Fibroblast of the aortic adventitia (primary cell): ENCODE results near the gene FARS2. TPM values are rescaled to one million over a fixed set of nuclear protein-coding genes. Genes with fewer than 3 reads are reported as not detected.

Experiments used
- DNase-seq: peaks from one replicate; pipeline ENCODE4 v3.0.0-alpha.2; 2010; ENCODE audit warnings: low read depth
- H3K4me3 ChIP-seq: 2 replicates; pipeline ENCODE4 v1.5.1; 2011; ENCODE audit warnings: low read depth, mild to moderate bottlenecking, control low read depth, low read length, moderate library complexity
- CTCF ChIP-seq: IDR thresholded peaks from 2 replicates; pipeline ENCODE4 v1.5.1; 2011; ENCODE audit warnings: mild to moderate bottlenecking, low read length, control low read depth, inconsistent platforms; ENCODE audit not compliant: insufficient read depth
- total RNA-seq: library from RNA; depleted of rRNA; stranded (reverse); fragments of >200 nt; gene quantifications from 2 replicates; pipeline ENCODE4 v1.2.3, GENCODE V29; 2012; ENCODE audit warnings: low replicate concordance

The FARS2 gene
- total RNA-seq, 1 donor, result 25.5 TPM

- TF ChIP-seq CTCF, result no peak
- DNase-seq, result no peak
These were observed 104.3 kb downstream of the FARS2 start for GRCh38 chr6:5365436-5366195.

GRCh38 chr6:5366941-5367340 lies 105.6 kb downstream of the FARS2 start:
- H3K4me3 ChIP-seq, result no peak overlapping the region
- no peak for DNase-seq
- TF ChIP-seq CTCF, result no peak

More at GRCh38 chr6:5365436-5366195, 104.3 kb downstream of the FARS2 start:
- H3K4me3 ChIP-seq, result no peak overlapping the region

GRCh38 chr6:5367510-5367909 lies 106.2 kb downstream of the FARS2 start:
- DNase-seq, result no peak
- no peak overlapping the region for H3K4me3 ChIP-seq
- TF ChIP-seq CTCF, result no peak

- no peak overlapping the region for H3K4me3 ChIP-seq
- DNase-seq, result no peak
- no peak for TF ChIP-seq CTCF
These were observed 112.1 kb downstream of the FARS2 start for GRCh38 chr6:5373430-5373829.

GRCh38 chr6:5378331-5378730 lies 117.0 kb downstream of the FARS2 start:
- H3K4me3 ChIP-seq, result no peak overlapping the region
- no peak for TF ChIP-seq CTCF
- DNase-seq, result no peak

- H3K4me3 ChIP-seq, result no peak overlapping the region
- TF ChIP-seq CTCF, result peak; percentile 75
These were observed 118.4 kb downstream of the FARS2 start for GRCh38 chr6:5379647-5380242.

GRCh38 chr6:5383856-5384255 lies 122.5 kb downstream of the FARS2 start:
- no peak overlapping the region for H3K4me3 ChIP-seq
- DNase-seq, result no peak
- no peak for TF ChIP-seq CTCF

More at GRCh38 chr6:5379647-5380242, 118.4 kb downstream of the FARS2 start:
- DNase-seq, result peak; percentile 60
